HG03175 (cell line): ENCODE data around the gene CCDC61.

Experiments used
- ATAC-seq: cut with Tn5 transposase; IDR thresholded peaks from one replicate; pipeline ENCODE4 v1.9.1; 2021; ENCODE audit warnings: mild to moderate bottlenecking, moderate library complexity; ENCODE audit not compliant: unreplicated experiment

CCDC61 gene

GRCh38 chr19:45994998-45995714, at the start of gene CCDC61:
CCDC61 (plus strand) TSS chr19:45995467; CDS start chr19:46003019, 7,552 bp downstream.
- peak; percentile 96 for ATAC-seq

GRCh38 chr19:45947926-45948325, 47.3 kb upstream of the CCDC61 start:
- no peak for ATAC-seq

DNA sequence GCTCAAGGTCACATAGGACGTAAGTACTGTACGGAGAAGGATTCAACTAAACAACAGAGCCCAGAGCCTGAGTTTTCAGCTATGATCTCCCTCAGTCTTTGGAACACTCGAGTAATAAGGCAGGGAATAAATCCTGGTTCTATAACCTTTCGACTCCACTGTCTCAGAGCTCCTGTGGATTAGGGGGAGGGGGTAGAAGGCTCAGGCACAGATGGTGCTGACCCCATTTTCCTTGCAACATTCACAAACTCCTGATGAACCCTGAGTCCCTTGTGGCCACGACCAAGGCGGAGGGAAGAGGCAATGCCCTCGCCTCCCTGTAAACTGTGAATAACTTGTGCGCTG, 43.0 kb upstream of the CCDC61 start:
- ATAC-seq = no peak

DNA sequence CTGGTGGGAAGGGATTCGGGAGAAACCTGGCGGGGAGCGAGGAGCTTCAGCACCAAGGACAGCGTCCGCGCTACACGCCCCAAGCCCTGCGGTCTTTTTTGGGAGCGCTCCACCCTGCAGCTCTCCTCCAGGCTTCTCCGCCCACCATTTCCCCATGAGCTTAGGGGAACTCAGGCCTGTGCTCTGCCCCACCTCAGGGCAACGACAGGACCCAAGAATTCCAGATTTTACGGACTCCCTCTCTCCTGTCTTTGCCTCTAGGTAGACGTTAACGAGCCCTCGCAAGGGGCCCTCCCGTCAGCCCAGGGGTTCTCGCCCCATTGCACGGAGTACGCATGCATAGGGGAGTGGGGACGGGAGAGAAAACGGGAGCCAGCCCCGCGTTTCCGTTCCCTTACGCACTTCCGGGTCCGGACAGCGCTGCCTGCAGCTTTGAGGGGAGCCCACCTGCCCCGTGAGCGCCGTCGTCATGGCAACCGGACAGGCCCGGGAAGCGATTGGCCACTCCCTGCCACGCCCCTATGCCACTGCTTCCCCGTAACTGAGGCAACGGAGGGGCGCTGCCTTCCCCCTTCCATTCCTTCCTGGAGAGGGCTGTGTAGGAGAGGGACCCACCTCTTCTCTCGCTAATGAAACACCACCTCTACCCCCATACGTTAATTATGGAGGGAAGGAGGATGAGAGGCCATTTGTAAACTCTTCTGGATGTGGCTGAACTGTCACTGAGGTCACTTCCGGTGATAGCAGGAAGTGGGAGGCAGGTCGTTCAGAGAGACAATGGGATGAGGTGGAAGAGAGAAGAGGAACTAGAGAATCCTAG, 42.4 kb upstream of the CCDC61 start:
- no peak for ATAC-seq

GRCh38 chr19:45953676-45954075, 41.6 kb upstream of the CCDC61 start:
- no peak for ATAC-seq

DNA sequence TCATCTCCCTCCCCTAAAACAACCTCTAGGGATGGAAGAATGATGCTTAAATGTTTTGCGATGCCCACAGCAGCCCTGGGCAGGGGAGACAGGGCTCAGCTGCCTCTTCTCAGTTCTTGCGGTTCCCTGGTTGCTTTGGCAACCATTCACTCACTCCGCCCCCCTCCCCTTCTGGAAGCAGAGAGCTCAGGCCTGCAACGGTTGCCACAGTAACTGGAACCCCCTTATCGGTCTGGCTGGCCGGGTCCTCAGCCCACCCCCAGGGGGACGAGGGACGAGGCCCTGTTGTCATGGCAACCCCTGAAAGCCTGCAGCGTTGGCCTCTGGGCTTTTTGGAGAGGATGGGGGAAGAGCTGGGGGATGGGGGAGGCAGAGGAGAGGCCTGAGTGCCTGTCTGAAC, 41.1 kb upstream of the CCDC61 start:
- ATAC-seq = no peak

- ATAC-seq = no peak
Measured at GRCh38 chr19:45955905-45956608, 39.2 kb upstream of the CCDC61 start.

- no peak for ATAC-seq
Measured at GRCh38 chr19:45958320-45958719, 36.9 kb upstream of the CCDC61 start.

GRCh38 chr19:45958769-45959516, 36.3 kb upstream of the CCDC61 start:
- no peak for ATAC-seq

DNA sequence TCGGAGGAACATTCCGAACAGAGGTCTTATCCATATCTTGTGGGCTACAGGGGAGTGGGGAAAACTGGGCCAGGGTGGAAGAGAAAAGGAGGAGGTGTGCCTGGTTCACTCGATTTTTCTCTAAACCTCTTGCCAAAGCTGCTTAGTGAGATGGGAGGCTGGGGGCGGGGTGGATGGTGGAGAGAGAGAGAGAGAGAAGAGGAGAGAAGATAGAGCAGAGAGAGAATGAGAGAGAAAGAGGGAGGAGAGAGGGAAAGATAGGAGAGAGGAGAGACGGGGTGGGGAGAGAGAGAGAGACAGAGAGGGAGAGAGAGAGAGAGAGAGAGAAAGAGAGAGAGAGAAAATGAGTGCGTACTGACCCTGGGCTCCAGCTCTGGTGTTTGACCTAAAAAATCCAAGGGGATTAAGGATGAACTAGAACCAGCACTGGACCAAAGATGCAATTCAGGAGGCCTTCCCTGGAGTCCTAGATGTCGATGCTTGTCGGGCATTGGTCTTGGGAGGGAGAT, 35.7 kb upstream of the CCDC61 start:
- ATAC-seq = no peak

GRCh38 chr19:45960595-45961235, 34.6 kb upstream of the CCDC61 start:
- ATAC-seq = no peak

GRCh38 chr19:45962021-45962420, 33.2 kb upstream of the CCDC61 start:
- no peak for ATAC-seq

DNA sequence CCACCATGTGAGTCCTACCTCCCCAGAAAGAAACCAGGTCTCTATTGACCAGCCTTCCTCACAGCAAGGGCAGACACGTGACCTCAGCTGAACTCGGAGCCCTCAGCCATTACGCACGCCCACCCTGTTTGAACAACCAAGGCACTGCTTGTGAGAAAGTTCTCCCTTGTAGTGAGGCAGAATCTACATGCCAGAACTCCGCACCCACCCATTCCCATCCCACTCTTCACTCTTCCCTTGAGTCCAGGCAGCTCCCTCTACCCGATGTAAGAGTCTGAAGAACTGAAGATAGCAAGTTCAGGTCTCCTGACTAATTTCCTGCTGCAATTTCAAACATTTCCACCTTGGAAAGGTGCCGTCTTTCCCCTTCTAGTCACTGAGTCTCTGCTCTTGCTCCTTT, 28.0 kb upstream of the CCDC61 start:
- ATAC-seq = no peak

DNA sequence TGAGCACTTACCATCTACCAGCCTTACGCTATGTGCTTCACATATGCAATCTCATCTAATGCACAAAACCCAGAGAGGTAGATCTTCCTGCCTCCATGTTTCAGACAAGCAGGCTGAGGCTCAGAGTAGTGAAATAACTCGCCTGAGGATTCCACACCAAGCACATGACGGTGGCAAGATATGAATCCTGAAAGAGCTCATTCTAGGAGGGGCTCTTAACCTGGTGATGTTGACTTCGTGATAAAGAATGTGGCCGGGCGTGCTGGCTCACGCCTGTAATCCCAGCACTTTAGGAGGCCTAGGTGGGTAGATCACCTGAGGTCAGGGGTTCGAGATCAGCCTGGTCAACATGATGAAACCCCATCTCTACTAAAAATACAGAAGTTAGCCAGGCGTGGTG, 26.6 kb upstream of the CCDC61 start:
- ATAC-seq = no peak

- no peak for ATAC-seq
Measured at GRCh38 chr19:45969676-45970075, 25.6 kb upstream of the CCDC61 start.

DNA sequence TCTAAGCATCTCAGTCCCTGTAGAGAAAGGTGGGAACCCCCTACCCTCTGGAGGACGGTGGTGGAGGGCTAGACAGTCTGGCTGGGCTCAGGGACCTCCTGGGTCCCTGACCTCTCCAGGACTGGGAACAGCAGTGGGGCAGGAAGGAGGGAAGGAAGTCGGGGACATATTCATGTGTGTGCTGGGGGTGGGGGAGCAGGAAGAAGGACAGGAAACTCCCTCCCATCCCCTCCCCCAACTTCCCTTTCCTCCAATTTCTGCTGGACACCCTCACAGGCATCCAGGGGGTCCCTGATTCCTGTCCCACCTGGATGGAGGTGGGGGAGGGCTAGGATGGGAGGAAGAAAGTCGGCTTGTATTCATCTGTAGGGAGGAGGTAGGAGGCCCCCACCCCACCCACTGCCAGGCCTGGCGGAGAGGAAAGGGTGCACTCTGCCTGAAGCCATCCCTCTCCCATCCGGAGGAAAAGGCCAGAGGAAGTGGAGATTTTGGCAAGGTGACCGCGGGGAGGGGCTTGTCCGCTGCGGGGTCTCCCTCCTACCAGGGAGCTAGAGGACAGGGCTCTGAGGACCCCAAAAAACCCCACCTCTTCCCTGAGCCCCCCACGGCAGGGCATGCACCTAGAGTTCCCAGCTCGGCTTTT, 23.9 kb upstream of the CCDC61 start:
- ATAC-seq = no peak

- no peak for ATAC-seq
Measured at GRCh38 chr19:45972081-45972946, 23.0 kb upstream of the CCDC61 start.

DNA sequence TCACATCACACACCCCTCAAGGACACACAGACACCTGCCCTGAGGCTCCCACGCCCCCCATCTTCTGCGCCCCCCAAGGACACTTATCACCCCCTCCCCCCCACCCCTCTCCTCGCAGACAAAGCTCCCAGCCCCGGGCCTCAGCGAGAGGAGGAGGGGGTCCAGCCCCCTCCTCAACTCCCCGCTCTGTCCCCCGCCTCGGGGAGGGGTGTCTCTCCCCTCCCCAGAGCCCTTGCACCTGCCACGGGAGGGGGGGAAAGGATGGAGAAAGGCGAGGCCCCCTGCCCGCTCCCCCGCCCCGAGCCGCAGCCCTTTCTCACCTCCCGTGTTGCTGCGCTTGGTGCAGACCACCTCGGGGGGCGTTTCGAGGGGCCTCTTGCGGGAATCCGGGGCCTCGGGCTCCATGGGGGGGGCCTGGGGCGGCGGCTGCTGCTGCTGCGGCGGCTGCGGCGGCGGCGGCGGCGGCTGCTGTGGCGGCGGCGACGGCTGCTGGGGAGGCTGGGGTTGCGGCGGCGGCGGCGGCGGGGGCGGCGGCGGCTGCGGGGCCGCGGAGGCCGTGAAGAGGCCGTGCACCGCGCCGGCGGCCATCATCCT, 22.2 kb upstream of the CCDC61 start:
- ATAC-seq = no peak
